ENCODE results near the gene ZNF500.
A peak's percentile ranks its signal among the peaks of the same experiment; 100 is the strongest.

Gene ZNF500

DNA sequence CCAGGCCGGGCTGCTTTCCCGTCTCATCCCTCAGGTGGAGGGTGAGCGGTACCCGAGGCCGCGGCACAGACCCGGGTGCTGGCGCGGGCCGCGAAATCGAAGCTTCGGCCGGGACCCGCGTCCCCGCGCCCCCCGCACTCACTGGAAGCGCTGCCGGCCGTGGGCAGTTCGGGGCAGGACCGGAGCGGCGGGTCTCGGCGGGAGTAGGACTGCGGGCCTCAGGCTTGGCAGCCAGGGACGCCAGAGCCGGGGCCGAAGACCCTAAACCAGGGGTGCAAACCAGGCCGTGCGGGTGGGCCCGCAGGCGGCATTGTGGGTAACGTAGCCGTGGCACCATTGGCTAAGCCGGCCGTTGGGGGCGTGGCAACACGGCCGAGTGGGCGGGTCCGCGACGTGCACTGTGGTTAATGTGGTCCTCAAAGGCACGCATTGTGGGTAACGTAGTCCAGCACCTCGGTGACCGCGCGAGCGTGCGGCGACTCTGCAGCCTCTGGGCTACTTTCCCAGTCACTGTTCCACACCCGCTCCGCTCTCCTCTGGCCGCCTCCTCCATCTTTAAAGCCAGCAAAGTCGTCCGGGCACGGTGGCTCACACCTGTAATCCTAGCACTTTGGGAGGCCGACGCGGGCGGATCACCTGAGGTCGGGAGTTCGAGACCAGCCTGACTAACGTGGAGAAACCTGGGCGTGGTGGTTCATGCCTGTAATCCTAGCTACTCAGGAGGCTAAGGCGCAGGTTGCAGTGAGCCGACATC lies at the start of gene ZNF500:
Gene ZNF500 (minus strand): TSS at position 288 of the 754 bp plus-strand sequence. CDS start 1,184 bp downstream, outside the sequence.
- peaks cover 33% of the 10 kb centered on the region for H3K36me3 ChIP-seq (ENCODE audit: control insufficient read depth, insufficient read depth, low read length)
- peak within 1 kb of the TSS; percentile 70 for H3K9ac ChIP-seq (ENCODE audit: low read depth, low read length)
- H3K4me1 ChIP-seq (ENCODE audit: control insufficient read depth, insufficient read depth, low read length) = peaks cover 3% of the 10 kb centered on the region
- no peaks in the 10 kb centered on the region for H3K9me3 ChIP-seq (ENCODE audit: control insufficient read depth, insufficient read depth, low read length)
- H3K27ac ChIP-seq (ENCODE audit: low read depth, low read length) = peak within 1 kb of the TSS; percentile 68
- no peaks in the 10 kb centered on the region for H3K27me3 ChIP-seq (ENCODE audit: control insufficient read depth, insufficient read depth, low read length)
- peak within 1 kb of the TSS; percentile 87 for H3K4me3 ChIP-seq (ENCODE audit: low read depth, low read length)

DNA sequence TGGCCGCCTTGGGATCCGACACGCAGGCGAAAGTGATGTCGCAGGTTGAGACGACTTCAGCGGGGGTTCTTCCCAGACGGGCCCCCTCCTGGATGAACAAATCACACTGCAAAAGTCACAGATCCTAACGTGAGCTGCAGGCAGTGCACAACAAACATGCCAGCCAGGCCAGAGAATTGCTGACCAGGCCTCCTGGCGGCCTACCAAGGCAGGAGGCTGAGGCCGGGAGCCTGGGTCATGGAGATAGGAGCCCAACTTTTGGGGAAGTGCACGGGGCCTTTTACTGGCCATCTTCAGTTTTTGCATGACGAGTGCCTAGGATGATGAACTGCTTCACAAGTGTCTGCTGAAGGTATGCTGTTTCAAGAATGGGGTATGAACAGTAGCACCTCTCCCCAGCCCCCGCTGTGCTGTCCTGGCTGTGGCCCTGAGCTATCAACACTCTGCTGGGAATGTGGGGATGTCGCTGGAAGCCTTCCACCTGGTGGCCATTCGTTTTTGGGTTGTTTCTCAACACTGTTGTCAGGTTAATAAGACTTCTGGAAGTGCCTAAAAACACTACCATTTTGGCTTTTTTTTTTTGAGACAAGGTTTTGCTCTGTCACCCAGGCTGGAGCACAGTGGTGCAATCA lies 47.7 kb upstream of the ZNF500 start:
- H3K36me3 ChIP-seq (ENCODE audit: control insufficient read depth, insufficient read depth, low read length) = peaks cover 78% of the 10 kb centered on the region
- no peak overlapping the region for H3K9ac ChIP-seq (ENCODE audit: low read depth, low read length)
- H3K4me3 ChIP-seq (ENCODE audit: low read depth, low read length) = no peak overlapping the region
- H3K27me3 ChIP-seq (ENCODE audit: control insufficient read depth, insufficient read depth, low read length) = no peaks in the 10 kb centered on the region
- H3K9me3 ChIP-seq (ENCODE audit: control insufficient read depth, insufficient read depth, low read length) = no peaks in the 10 kb centered on the region
- H3K27ac ChIP-seq (ENCODE audit: low read depth, low read length) = no peak overlapping the region
- no peaks in the 10 kb centered on the region for H3K4me1 ChIP-seq (ENCODE audit: control insufficient read depth, insufficient read depth, low read length)

DNA sequence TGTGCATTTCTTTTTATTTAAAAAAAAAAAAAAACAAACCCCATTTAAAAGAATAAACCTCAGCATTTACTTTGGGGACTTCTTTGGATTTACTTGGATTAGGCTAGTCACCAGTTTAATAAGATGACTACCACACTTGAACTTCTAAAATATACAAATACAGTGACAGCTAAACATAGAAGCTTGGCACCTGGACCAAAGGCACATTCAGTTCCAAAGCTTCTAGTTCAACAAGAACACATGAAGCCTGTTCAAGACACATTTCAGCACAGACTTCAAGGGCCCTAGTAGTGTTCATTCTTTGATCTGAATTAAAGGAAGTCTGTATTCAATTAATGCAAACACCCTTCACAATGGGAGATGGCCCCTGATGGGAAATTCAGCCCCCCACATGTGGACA lies 47.1 kb upstream of the ZNF500 start:
- Histone ChIP-seq H3K9ac (ENCODE audit: low read depth, low read length) (no peak overlapping the region), H3K27ac (ENCODE audit: low read depth, low read length) (no peak overlapping the region), H3K4me3 (ENCODE audit: low read depth, low read length) (no peak overlapping the region), H3K36me3 (ENCODE audit: control insufficient read depth, insufficient read depth, low read length) (peaks cover 76% of the 10 kb centered on the region), H3K27me3 (ENCODE audit: control insufficient read depth, insufficient read depth, low read length) (no peaks in the 10 kb centered on the region), H3K4me1 (ENCODE audit: control insufficient read depth, insufficient read depth, low read length) (no peaks in the 10 kb centered on the region), H3K9me3 (ENCODE audit: control insufficient read depth, insufficient read depth, low read length) (no peaks in the 10 kb centered on the region)

- Histone ChIP-seq H3K4me3 (ENCODE audit: low read depth, low read length) (no peak overlapping the region), H3K36me3 (ENCODE audit: control insufficient read depth, insufficient read depth, low read length) (peaks cover 76% of the 10 kb centered on the region), H3K9ac (ENCODE audit: low read depth, low read length) (no peak overlapping the region), H3K9me3 (ENCODE audit: control insufficient read depth, insufficient read depth, low read length) (no peaks in the 10 kb centered on the region), H3K27me3 (ENCODE audit: control insufficient read depth, insufficient read depth, low read length) (no peaks in the 10 kb centered on the region), H3K27ac (ENCODE audit: low read depth, low read length) (no peak overlapping the region), H3K4me1 (ENCODE audit: control insufficient read depth, insufficient read depth, low read length) (no peaks in the 10 kb centered on the region)
Measured at GRCh38 chr16:4813251-4814003, 46.5 kb upstream of the ZNF500 start.

GRCh38 chr16:4811773-4812172 lies 44.8 kb upstream of the ZNF500 start:
- Histone ChIP-seq H3K9me3 (ENCODE audit: control insufficient read depth, insufficient read depth, low read length) (no peaks in the 10 kb centered on the region), H3K4me3 (ENCODE audit: low read depth, low read length) (no peak overlapping the region), H3K27me3 (ENCODE audit: control insufficient read depth, insufficient read depth, low read length) (no peaks in the 10 kb centered on the region), H3K27ac (ENCODE audit: low read depth, low read length) (no peak overlapping the region), H3K4me1 (ENCODE audit: control insufficient read depth, insufficient read depth, low read length) (no peaks in the 10 kb centered on the region), H3K36me3 (ENCODE audit: control insufficient read depth, insufficient read depth, low read length) (peaks cover 79% of the 10 kb centered on the region), H3K9ac (ENCODE audit: low read depth, low read length) (no peak overlapping the region)

DNA sequence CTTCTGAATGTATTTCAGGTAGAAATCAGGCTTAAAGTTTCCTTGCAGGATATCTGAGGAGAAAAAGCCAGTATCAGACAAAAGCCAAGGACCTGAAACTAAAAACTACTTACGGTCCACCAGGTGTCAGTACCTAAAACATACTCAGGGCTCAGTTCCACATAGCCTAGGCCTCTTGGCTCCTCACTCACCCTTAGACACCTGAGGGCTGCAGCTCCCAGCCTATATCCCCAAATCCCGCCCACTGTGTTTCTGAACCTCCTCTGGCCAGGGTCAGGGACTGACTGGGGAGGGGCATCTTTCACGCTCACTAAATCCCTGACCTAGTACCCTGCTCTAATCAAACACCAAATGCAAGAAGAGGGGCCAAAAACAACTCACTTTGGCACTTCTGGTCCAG lies 44.3 kb upstream of the ZNF500 start:
- peaks cover 81% of the 10 kb centered on the region for H3K36me3 ChIP-seq (ENCODE audit: control insufficient read depth, insufficient read depth, low read length)

DNA sequence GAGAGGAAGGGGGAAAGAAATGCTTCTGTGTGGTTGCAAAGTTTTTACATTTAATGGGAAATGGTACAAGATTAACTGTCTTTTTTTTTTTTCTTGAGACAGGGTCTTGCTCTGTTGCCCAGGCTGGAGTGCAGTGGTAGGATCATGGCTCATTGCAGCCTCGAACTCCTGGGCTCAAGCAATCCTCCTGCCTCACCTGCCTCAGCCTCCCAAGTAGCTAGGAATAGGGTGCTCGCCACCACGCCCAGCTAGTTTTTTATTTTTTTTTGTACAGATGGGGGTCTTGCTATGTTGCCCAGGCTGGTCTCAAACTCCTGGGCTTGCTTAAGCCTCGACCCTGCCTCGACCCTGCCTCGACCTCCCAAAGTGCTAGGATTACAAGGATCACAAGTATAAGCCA lies 39.3 kb upstream of the ZNF500 start:
- Histone ChIP-seq H3K4me3 (ENCODE audit: low read depth, low read length) (no peak overlapping the region), H3K9me3 (ENCODE audit: control insufficient read depth, insufficient read depth, low read length) (no peaks in the 10 kb centered on the region), H3K36me3 (ENCODE audit: control insufficient read depth, insufficient read depth, low read length) (peaks cover 62% of the 10 kb centered on the region), H3K9ac (ENCODE audit: low read depth, low read length) (no peak overlapping the region), H3K27me3 (ENCODE audit: control insufficient read depth, insufficient read depth, low read length) (no peaks in the 10 kb centered on the region), H3K27ac (ENCODE audit: low read depth, low read length) (no peak overlapping the region), H3K4me1 (ENCODE audit: control insufficient read depth, insufficient read depth, low read length) (peaks cover 13% of the 10 kb centered on the region; the same call in 1 of the 2 replicates)

More for the DNA sequence above, 44.3 kb upstream of the ZNF500 start:
- no peaks in the 10 kb centered on the region for H3K27me3 ChIP-seq (ENCODE audit: control insufficient read depth, insufficient read depth, low read length)
- no peaks in the 10 kb centered on the region for H3K4me1 ChIP-seq (ENCODE audit: control insufficient read depth, insufficient read depth, low read length)
- no peaks in the 10 kb centered on the region for H3K9me3 ChIP-seq (ENCODE audit: control insufficient read depth, insufficient read depth, low read length)
- H3K9ac ChIP-seq (ENCODE audit: low read depth, low read length) = no peak overlapping the region
- no peak overlapping the region for H3K4me3 ChIP-seq (ENCODE audit: low read depth, low read length)
- no peak overlapping the region for H3K27ac ChIP-seq (ENCODE audit: low read depth, low read length)

GRCh38 chr16:4805231-4805630 lies 38.3 kb upstream of the ZNF500 start:
- Histone ChIP-seq H3K36me3 (ENCODE audit: control insufficient read depth, insufficient read depth, low read length) (peaks cover 57% of the 10 kb centered on the region), H3K27ac (ENCODE audit: low read depth, low read length) (no peak overlapping the region), H3K9ac (ENCODE audit: low read depth, low read length) (no peak overlapping the region), H3K9me3 (ENCODE audit: control insufficient read depth, insufficient read depth, low read length) (no peaks in the 10 kb centered on the region), H3K4me1 (ENCODE audit: control insufficient read depth, insufficient read depth, low read length) (peaks cover 17% of the 10 kb centered on the region; the same call in 1 of the 2 replicates), H3K27me3 (ENCODE audit: control insufficient read depth, insufficient read depth, low read length) (no peaks in the 10 kb centered on the region), H3K4me3 (ENCODE audit: low read depth, low read length) (no peak overlapping the region)

DNA sequence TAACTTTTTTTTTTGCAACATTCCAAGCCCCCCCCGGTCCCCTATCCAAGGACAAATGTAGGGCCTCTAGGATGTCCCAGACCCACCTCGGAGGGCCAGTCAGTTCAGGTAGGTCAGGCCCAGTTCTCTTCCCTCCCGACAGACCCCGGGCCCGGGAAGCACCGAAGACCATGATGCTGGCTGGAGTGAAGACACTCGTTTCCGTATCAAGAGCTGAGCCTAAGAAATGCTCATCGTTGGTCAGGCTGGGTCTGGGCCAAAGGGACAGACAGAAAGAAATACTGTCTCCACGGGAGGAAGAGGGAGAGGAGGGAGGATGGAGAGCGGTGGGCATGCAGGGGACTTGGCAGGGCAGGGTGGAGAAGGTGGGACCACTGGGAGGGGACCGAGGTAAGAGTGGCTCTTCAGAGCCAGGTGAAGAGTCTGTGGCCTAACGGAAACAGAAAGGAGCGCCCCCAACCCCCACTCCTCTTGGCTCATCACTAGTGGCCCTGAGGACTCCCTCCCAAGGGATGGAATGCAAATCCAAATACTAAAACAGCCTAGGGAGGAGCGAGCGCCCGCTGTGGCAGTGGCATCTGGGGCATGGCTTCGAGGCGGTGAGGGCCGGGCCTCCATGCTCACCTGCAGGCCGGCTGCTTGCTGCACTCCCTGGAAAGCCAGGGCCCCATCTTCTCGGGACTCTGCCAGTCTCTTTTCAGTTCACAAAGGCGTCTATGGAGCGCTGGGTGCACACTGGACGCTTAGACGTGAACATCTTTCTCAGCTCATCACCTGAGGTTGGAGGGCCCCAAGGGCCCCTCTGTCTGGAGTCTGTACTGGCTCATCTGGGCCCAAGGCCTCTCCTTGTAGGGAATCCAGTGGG lies 37.2 kb upstream of the ZNF500 start:
- H3K9me3 ChIP-seq (ENCODE audit: control insufficient read depth, insufficient read depth, low read length) = no peaks in the 10 kb centered on the region
- no peak overlapping the region for H3K9ac ChIP-seq (ENCODE audit: low read depth, low read length)
- H3K4me3 ChIP-seq (ENCODE audit: low read depth, low read length) = no peak overlapping the region
- H3K4me1 ChIP-seq (ENCODE audit: control insufficient read depth, insufficient read depth, low read length) = peaks cover 17% of the 10 kb centered on the region; the same call in 1 of the 2 replicates
- peaks cover 56% of the 10 kb centered on the region for H3K36me3 ChIP-seq (ENCODE audit: control insufficient read depth, insufficient read depth, low read length)
- no peaks in the 10 kb centered on the region for H3K27me3 ChIP-seq (ENCODE audit: control insufficient read depth, insufficient read depth, low read length)
- H3K27ac ChIP-seq (ENCODE audit: low read depth, low read length) = peak overlapping the region; percentile 27

- peaks cover 17% of the 10 kb centered on the region; the same call in 1 of the 2 replicates for H3K4me1 ChIP-seq (ENCODE audit: control insufficient read depth, insufficient read depth, low read length)
- H3K9me3 ChIP-seq (ENCODE audit: control insufficient read depth, insufficient read depth, low read length) = no peaks in the 10 kb centered on the region
- H3K9ac ChIP-seq (ENCODE audit: low read depth, low read length) = no peak overlapping the region
- H3K36me3 ChIP-seq (ENCODE audit: control insufficient read depth, insufficient read depth, low read length) = peaks cover 56% of the 10 kb centered on the region
- no peaks in the 10 kb centered on the region for H3K27me3 ChIP-seq (ENCODE audit: control insufficient read depth, insufficient read depth, low read length)
- H3K4me3 ChIP-seq (ENCODE audit: low read depth, low read length) = peak overlapping the region; percentile 76
- H3K27ac ChIP-seq (ENCODE audit: low read depth, low read length) = peak overlapping the region; percentile 95
Measured at GRCh38 chr16:4803401-4803844, 36.5 kb upstream of the ZNF500 start.

Data from HUES48 (cell line).